ENCODE results near the gene AREG.

The AREG gene

DNA sequence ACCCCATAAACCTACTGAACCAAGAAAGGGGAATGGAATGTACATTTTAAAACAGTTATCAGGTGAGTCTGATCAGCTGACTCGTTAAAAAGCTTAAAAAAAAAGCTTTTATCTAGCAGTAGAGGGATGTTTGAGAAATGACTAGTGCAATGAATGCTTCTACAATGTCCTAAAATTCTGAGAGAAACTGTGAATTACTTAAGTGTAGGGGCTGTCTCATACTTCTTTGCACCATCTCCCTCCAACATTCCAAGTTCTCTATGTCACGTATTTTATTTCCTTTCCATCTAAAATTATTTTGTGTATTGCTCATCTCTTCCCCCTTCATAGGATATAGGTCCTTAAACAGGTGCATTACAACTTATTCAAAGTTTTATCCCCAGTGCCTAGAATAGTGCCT is 11.9 kb upstream of the AREG start:
- no peak for DNase-seq

DNA sequence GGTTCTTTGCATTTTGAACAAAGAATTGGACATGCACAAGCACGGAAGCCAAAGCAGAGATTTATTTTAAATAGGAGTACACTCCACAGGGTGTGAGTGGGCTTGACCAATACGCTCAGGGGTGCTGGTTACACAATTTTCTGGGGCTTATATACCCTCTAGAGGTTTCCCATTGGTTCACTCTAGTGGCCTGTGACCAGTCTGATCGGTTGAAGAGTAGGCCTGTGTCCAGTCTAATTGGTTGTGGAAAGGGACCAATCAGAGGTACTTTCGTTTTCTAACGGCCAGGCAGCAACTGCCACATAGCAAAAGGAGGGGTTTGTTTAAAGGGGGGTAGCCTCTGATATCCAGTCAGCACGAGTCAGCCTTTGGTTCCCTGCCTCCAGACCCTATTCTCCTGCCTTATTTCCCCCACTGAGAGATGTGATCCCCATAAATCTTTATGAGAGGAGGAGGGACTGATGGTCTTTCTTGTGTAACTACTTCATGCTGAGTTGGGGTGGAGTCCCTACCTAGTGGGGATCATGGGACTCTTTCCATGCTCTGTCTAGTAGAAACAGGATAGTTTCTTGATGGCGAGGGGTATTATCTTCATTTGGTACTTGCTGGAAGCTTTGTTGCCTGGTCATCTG is 11.3 kb upstream of the AREG start:
- DNase-seq = no peak

DNA sequence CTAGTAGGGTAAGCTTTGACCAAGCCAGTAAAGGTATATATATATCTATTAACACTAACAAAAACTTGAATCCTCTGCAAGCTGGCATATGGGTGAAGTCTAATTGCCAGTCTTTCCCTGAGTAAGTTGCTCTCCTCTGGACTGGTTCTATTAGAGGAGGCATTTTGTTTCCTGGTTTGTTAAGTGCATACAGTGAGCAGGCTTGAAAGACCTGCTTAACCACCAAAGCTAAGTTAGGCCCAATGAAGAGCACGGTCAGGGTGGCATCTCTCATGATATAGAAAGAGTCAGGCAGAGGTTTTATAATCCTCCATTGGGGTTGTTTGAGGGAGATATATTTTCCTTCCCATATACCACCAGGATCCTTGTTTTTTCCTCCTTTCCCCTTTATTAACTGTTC is 9.6 kb upstream of the AREG start:
- no peak for DNase-seq

DNA sequence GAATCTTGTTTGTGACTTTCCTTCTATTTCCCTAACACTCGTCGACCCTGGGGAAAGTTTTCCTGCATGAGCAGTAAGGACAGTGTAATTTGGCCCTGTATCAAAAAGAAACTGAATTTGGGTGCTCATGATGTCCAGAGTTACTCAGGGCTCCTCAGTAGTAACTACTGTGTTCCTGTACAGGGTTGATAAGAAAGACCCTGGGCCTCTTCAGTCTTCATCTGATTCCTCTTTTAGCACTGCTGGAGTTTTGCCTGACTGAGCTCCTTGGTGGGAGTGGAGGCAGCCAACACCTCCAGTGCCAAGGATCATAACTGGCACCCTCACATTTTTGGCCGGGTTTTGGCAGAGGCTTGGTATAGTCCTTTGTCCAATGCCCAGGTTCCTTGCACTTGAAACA is 7.1 kb upstream of the AREG start:
- peak; percentile 62 for DNase-seq

DNA sequence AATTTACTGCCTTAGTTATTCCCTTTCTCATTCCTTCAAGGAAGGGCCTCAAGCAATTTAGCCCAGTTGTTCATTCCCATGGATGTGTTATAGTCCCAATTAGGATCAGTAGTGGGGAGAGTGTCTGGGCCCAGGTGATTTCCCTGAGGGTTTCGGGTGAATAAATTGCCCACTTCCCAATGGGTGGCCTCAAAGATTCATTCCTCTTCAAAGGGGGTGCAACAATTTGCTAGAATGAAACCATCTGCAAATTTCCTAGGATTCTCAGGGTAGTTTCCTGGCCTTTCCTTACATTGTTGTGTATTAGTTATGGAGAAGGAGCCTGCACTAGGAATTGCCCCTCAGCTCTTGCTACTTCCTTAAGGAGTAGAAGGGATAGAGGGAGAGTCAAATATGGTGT is 6.3 kb upstream of the AREG start:
- DNase-seq = no peak

DNA sequence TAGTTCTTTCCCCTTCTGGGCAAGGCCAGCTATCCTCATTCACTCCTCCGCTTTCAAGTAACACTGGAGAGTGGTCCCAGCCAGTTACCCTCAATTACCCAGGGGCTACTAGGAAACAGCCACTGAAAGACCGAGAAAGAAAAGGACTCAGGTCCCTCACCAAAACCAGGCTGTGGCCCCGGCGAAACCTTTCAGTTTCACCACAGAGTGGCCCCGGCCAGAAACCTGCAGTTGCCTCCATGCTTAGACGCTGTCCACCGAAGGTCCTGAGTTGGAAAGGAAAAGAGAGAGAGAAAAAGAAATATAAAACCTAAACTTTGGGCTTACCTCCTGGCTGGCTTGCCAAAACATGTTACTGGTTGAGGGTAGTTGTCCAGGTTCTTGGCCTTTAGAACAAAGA is 5.0 kb upstream of the AREG start:
- DNase-seq = no peak

DNA sequence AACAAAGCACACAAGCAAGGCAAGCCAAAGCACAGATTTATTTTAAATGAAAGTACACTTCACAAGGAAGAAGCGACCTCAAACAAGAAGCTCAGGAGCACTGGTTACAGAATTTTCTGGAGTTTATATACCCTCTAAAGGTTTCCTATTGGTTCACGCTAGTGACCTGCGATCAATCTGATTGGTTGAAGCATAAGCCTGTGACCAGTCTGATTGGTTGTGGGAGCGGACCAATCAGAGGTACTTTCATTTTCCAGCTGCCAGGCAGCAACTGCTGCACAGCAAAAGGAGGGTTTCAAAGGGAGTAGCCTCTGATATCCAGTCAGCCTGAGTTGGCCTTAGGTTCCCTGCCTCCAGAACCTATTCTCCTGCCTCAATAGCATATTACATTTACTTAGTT is 4.6 kb upstream of the AREG start:
- DNase-seq = no peak

DNA sequence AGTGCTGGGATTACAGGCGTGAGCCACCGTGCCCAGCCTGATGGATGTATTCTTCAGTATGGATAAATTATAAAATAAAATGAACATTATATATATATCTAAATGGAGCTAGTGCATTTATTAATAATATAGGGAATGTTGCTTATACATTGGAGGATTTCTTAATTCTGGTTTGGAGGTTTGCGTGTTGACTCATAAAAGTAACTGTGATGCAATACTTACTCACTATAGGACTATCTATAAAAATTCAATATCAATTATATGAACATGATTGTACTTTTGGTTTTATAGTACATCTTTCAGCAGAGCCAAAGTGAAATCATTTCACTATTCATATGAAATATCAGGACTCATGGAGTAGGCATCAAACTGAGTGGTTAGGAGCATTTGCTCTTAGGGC is 3.2 kb upstream of the AREG start:
- DNase-seq = no peak

DNA sequence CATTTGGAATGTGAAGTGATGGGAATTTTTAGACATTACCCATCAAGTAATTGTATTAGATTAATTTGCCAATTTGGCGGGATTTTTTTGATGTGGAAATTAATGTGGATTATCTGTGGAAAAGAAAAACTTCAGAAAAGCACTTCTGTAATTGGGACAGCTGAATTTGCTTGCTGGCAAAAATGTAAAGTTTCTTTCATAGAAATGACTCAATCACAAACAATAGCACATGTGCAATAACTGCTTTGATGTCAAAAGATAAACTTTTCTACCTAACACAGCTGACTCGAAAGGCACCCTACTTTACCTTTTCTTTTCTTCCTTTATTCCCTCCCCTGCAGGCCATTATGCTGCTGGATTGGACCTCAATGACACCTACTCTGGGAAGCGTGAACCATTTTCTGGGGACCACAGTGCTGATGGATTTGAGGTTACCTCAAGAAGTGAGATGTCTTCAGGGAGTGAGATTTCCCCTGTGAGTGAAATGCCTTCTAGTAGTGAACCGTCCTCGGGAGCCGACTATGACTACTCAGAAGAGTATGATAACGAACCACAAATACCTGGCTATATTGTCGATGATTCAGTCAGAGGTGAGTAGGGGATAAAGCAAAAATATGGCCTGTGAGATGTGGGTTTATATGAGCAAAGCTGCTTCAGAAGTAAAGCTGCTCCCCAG is 1.4 kb downstream of the AREG start:
- DNase-seq = no peak

DNA sequence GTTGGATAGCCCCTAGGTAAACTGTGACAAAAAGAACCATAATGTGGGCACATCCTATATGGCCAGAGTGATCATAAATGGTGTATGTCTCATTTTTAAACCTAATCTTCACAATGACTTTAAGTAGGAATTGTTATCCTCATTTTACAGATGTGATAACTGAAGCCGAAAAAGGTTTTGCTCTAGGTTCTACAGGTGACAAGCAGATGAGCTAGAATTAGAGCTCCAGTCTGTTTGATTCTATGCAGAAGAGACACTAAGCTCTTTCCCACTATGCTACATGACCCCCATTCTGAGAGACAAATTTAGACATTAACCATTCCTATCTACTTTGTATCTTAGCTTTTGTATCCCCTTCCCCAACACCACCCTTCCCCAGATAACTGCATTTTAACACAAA is 2.0 kb downstream of the AREG start:
- no peak for DNase-seq

DNA sequence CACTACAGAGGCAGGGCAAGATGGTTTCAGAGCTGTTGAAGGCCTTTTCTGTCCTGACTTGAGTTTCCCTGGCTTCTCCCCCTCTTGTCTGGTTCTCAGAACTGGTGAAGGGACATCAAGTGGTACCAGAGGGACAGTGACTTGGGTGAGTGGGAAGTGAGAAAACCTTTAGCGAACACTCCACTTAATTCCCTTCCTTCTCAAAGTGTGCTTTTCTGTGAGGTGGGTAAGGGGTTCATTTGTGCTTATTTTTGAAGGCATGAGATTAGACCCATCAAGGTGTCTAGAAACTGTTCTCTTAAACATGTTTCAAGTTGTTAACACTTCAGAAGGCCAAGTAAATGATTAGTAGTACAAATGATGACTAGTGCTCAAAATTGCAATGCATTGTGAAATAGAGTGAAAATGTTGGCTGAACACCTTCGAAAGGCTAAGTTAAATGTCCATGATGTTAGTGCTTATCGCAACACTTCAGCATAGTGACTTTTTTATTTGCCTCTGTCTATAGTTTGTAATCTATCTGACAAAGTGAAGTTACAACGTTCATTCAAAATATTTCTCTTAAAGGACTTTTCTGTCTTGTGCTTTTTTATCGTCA is 2.8 kb downstream of the AREG start:
- no peak for DNase-seq

DNA sequence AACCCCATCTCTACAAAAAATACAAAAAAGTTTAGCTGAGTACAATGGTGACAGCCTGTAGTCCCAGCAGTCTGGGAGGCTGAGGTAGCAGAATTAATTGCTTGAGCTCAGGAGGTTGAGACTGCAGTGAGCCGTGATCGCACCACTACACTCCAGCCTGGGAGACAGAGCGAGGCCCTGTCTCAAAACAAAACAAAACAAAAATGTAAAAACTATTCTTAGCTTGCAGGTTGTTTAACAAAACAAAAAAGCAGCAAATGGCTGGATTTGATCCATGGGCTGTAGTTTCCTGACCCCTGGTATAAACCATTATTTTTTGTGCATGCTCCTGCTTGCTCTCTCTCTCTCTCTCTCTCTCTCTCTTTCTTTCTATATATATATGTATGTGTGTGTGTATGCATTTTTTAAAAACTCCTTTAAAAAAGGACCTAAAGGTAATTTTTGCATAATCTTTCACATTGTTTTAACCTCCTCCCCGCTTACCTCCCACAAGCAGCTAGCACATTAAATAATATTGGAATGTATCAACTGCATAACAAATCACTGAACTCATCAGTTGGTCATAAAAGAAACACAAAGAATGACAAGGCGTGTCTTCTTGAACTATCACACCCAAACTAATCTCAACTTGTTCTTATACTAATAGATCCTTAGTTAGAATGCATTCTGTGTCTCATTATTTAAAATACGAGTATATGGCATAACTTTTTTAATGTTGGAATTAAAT is 4.8 kb downstream of the AREG start:
- DNase-seq = no peak

DNA sequence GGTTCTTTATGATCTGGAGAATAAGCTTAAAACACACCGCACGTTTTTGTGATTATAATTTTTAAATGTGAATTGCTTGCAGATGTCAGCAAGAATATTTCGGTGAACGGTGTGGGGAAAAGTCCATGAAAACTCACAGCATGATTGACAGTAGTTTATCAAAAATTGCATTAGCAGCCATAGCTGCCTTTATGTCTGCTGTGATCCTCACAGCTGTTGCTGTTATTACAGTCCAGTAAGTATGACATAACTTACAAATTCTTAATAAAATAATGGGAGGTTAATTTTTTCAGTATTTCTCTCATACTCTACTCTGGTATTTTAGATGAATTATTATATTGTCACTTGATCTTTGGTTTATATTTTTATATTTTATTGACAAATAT is 5.4 kb downstream of the AREG start:
- no peak for DNase-seq

DNA sequence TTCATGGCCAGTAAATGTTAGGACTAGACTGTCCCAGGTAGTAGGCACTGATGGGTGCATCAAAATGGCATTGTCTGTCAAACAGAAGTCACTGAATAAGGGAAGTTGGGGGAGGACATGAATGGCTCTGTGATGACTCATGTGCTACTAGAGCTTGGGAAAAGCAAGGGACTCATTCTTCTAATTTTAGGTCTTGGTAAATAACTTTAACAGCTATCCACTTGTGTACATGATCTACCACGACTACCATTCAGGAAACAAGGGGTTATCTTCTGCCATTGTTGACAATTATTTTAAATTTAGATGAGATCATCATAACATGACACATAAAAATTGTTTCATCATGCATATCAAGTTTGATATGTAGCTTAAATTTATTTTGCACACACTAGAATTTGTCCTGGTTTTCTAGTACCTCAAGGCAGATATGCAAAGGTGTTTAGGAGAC is 6.3 kb downstream of the AREG start:
- peak; percentile 70 for DNase-seq

DNA sequence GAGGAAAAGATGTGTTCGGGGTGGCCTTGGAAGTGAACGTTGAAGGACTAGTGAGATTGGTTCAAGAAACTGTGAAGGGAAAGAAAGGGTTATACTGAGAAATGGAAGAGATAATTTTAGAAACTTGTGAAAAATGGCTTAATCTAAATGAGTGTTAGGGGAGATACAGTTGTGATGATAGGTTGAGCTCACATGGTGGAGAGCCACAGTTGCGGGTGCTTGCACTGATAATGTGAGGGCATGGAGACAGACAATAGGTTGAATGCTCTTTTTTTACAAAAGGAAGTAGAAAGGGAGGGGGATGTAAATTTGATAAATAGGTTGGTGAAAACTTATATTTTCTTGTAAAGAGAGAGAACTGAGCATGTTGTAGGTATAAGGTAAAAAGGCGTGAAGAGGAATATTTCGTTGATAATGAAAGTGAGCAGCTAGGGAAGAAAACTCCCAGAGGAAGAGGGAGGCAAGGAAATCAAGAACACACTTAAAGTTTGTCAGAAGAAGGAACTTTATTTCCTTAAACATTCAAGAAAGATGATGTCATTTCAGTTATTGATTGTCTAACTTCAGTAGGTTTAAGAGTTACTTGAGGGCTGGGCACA is 8.2 kb downstream of the AREG start:
- peak; percentile 92 for DNase-seq

DNA sequence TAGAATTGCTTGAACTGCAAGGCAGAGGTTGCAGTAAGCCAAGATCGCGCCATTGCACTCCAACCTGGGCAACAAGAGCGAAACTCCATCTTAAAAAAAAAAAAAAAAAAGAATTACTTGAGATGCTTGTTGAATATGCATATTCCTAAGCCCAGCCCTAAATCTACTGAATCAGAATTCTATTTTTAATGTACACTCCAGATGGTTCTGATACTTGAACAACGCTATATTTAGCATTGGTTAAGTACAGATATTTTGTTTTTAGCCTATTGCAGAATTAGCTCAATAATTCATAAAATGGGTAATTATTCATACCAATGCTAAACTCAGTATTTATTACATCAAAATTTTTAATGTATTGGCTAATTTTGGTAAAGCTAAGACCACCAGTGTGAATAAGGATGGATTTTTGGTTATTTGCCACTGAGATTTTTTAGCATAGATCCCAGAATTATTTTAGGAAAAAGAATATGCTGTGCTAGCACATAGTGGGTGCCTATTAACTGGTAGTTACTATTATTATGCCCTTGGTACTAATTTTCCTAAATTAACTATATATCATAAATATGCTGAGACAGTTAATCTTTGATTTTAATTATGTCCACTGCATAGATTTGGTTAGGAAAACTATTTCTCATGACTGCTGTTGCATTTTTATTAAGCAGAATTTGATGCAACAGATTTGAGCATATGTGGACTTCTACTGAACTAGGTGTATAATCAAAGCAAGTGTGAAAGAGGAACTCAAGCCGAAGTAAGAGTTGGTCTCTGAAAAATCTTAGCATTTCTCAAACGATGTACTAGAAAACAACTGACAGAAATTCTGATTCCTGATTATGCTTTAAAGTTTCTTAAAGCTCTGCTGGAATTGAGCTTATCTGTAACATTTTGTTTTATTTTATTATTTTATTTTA is 9.2 kb downstream of the AREG start:
- DNase-seq = no peak

DNA sequence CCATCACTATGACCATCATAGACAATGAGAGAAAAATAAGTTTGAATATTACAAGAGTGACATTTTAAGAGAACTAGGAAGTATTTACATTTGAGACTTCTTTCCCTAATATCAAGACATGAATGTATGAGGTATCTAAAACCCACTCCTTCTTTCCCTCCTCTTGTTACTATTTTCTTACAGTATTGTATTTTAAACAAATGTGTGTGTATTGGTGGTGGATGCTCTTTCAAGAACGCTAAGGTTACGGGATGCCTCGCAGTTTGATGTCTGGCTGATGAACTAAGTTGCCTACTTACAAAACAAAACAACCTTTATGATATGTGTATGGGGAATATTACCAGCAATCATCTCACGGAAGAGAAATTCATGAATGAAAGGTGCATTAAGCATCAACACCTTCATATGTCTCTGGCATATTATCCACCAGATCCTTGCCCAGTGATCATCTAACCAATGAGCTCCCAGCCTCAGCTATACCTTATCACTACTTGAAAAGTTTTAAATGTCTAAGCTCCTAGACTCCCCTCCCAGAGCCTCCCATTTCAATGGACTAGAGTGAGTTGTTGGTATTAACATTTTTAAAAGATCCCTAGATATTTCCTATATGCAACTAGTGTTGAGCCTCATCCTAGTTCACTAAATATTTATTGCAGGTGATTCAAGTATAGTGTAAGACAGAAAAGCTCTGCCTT is 10.6 kb downstream of the AREG start:
- DNase-seq = no peak

DNA sequence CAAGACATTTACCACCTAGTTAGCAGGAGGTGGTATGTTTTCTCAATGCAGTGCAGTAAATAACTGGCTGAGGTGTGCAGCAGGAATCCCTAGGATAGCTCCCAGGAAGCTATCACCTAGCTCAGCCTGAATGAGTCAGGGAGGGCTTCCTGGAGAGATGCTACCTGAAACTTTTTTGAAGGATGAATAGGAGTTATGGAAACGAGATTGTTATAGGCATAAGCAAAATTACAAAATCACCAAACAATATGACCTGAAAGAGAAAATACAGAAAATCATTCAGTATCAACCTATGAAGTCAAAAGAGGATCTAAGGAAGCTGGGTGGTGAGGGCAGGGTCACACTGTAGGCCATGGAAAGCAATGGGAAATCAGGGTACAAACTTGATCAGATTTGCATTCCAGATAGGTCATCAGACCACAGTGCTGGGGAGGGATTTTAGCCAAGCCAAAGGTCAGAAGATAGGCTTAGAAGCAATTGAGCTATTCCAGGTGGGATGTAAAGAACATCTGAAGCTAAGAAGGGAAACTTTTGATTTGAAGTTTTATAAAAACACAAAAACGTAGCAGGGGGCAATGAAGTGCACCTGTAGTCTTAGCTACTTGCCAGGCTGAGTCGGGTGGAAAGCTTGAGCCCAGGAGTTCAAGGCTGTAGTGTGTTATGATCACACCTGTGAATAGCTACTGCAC is 11.3 kb downstream of the AREG start:
- DNase-seq = no peak

DNA sequence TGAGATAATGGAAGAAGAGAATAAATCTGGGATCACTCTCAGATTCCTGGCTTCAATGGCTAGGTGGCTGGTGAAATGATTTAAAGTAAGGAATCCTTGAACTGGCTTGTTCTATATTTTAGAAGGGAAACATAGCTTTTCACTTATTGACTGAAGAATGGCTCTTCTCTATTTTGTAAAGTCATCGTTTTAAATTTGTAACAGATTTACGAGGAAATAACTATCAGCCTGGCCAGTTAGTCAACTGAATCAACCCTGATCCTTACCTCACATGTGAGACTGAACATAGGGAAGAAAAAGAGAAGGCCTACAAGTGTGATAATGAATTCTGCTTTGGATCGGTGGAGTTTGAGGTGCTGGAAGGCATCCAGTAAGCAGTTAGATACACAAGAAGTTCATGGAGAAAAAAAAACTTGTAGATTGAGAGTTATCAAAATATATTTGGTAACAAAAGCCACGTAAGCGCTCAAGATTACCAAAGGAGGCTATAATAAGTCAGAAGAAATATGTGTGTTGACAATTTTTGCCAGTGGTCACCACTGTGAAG is 12.0 kb downstream of the AREG start:
- DNase-seq = no peak

DNA sequence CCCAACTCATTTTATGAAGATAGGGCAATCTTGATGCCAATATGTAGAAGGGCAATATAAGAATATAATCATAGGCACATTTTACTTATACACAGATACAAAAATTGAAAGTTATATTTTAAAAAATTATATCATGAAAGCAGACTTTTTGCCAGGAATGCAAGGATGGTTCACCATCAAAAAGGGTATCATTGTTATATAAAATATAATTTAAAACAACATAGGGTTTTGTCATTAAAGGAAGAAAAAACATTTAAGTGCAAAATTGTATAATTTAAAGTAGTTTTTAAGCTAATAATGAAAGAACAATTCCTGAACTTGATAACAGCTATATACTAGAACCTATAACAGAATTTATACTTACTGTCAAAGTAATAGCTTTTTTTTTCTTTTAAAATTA is 15.9 kb downstream of the AREG start:
- no peak for DNase-seq

DNA sequence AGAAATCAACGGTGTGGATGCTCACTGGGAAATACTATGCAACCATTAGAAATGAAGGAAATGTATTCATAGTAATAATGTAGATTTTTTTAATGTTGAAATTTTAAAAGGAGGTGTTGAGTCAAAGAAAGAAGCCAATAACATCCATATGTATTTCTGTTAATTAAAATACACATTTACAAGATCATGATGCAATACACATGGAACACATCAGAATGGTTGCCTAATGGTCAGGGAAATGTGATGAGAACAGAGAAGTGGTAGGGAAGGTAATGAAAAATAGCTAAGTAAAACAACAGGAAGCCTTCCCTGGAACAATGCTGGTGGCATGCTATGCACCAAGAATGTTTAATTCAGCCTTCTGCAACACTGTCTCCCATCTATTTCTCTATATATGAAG is 18.2 kb downstream of the AREG start:
- DNase-seq = no peak
